Measurements from ENCODE around the gene ROR2.

DNA sequence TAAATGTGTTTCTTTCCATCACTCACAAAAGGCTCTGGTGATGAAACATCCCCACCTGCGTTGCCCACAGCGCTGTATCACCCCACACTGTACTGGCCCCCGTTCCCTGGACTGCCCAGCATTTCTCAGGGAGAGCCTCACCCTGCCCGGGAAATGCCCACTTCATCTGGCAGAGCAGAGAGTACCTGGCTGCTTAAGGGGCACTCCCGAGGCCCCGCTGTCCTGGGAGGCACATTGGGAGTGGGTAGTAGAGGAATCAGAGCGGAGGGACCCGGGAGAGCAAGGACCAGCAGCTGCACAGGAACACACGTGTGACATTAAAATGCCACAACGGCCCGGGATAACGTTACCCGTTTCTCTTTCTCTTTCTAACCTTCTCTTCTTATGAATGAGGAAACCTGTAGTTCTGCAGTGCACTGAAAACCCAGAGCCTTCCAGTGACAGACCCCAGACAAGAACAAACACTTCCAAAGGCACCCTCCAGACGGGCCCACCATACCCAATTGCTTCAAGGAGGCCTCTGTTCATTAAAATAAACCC lies 110.0 kb downstream of the ROR2 start:
- TF ChIP-seq CTCF (conservative IDR thresholded peaks at IDR 0.05; ENCODE audit: low read length) (no peak), EZH2phosphoT487 (IDR thresholded peaks at IDR 0.05; ENCODE audit: borderline replicate concordance) (no peak)
